ENCODE measurements around the gene ST7L.
"Not testable (repeated sequence)": the region's sequence is repeated elsewhere in the genome, so short reads cannot be mapped to it uniquely, and the experiment has no call there.

The ST7L gene

GRCh38 chr1:112496290-112496689, 122.7 kb downstream of the ST7L start:
- DNase-seq (ENCODE audit: low spot score), result no peak
- no peak for TF ChIP-seq CTCF (IDR thresholded peaks at IDR 0.05; ENCODE audit: extremely low read depth, missing control alignments)

- DNase-seq (ENCODE audit: low spot score), result no peak
- TF ChIP-seq CTCF (IDR thresholded peaks at IDR 0.05; ENCODE audit: extremely low read depth, missing control alignments), result no peak
These were observed 125.6 kb downstream of the ST7L start for GRCh38 chr1:112493351-112493750.

GRCh38 chr1:112492076-112492475, 126.9 kb downstream of the ST7L start:
- TF ChIP-seq CTCF (IDR thresholded peaks at IDR 0.05; ENCODE audit: extremely low read depth, missing control alignments), result no peak
- no peak for DNase-seq (ENCODE audit: low spot score)

- TF ChIP-seq CTCF (IDR thresholded peaks at IDR 0.05; ENCODE audit: extremely low read depth, missing control alignments), result no peak
- DNase-seq (ENCODE audit: low spot score), result no peak
These were observed 130.8 kb downstream of the ST7L start for GRCh38 chr1:112488141-112488540.

GRCh38 chr1:112487686-112488085, 131.3 kb downstream of the ST7L start:
- not testable (repeated sequence) for DNase-seq (ENCODE audit: low spot score)

- not testable (repeated sequence) for DNase-seq (ENCODE audit: low spot score)
These were observed 132.9 kb downstream of the ST7L start for GRCh38 chr1:112486063-112486462.

- no peak for DNase-seq (ENCODE audit: low spot score)
- no peak for TF ChIP-seq CTCF (IDR thresholded peaks at IDR 0.05; ENCODE audit: extremely low read depth, missing control alignments)
These were observed 140.6 kb downstream of the ST7L start for GRCh38 chr1:112478314-112478713.

- TF ChIP-seq CTCF (IDR thresholded peaks at IDR 0.05; ENCODE audit: extremely low read depth, missing control alignments), result no peak
- no peak for DNase-seq (ENCODE audit: low spot score)
These were observed 141.4 kb downstream of the ST7L start for GRCh38 chr1:112477550-112477949.

Measured in GM20000 (cell line).